B cell (primary cell): ENCODE data around the gene STOML1. TPM values are rescaled to one million over a fixed set of nuclear protein-coding genes. Genes with fewer than 3 reads are reported as not detected.
A peak's percentile ranks its signal among the peaks of the same experiment; 100 is the strongest.

Source experiments
- ATAC-seq: fragments of 200-7000 bp; cut with Tn5 transposase; one replicate; pipeline ENCODE4 v1.10.0; 2021; ENCODE audit warnings: low read depth, mild to moderate bottlenecking, moderate number of reproducible peaks, moderate library complexity
- CTCF ChIA-PET: fragments of 350-600 bp; sonication (Branson Sonifier 250); formaldehyde crosslinking; loops from one replicate; lab custom pipeline; 2021; ENCODE audit warnings: antibody characterized with exemption, inconsistent platforms; lab: Charles Lee
- POLR2A ChIA-PET: fragments of 350-600 bp; sonication (Branson Sonifier 250); formaldehyde crosslinking; loops from one replicate; lab custom pipeline; 2021; ENCODE audit warnings: antibody characterized with exemption; lab: Charles Lee
- DNase-seq: peaks from one replicate; pipeline ENCODE4 v3.0.0; 2013
- H2AFZ ChIP-seq: 2 replicates; pipeline ENCODE4 v1.6.1; 2012; ENCODE audit warnings: mild to moderate bottlenecking, low read depth, low read length; ENCODE audit not compliant: insufficient read depth, poor library complexity, severe bottlenecking
- H3K27ac ChIP-seq, 2 donors: 1 replicate in 1 of 2; 2 replicates in 1 of 2; pipeline ENCODE4 v1.5.1; 2012 to 2013; ENCODE audit warnings: low read length in 2 of 2, mild to moderate bottlenecking in 2 of 2, moderate library complexity in 1 of 2
- H3K27me3 ChIP-seq, 4 experiments: fragments of 200-600 bp in 1 of 4; sonication (generic) in 1 of 4; replicated peaks in 1 of 4; 1 replicate in 2 of 4; 2 replicates in 2 of 4; pipeline versions ENCODE4 v1.6.1 to v1.7.0; 2013 to 2016; ENCODE audit warnings: low read length in 3 of 4, mild to moderate bottlenecking in 2 of 4, mixed read lengths in 1 of 4, moderate library complexity in 1 of 4; ENCODE audit not compliant: insufficient read depth in 4 of 4, control insufficient read depth in 3 of 4; ENCODE audit errors: control extremely low read depth in 1 of 4
- H3K36me3 ChIP-seq, 2 experiments: replicated peaks in 1 of 2; 1 replicate in 1 of 2; 2 replicates in 1 of 2; pipeline versions ENCODE4 v1.6.1 to v1.7.1; 2013; ENCODE audit warnings: low read length in 1 of 2; ENCODE audit not compliant: insufficient read depth in 2 of 2, control insufficient read depth in 1 of 2; ENCODE audit errors: control extremely low read depth in 1 of 2, extremely low read depth in 1 of 2
- H3K4me1 ChIP-seq, 2 donors: fragments of 200-600 bp in 1 of 2; sonication (generic) in 1 of 2; 1 replicate in 1 of 2; 2 replicates in 1 of 2; pipeline versions ENCODE4 v1.5.1 to v1.6.1; 2013 to 2017; ENCODE audit warnings: low read length in 2 of 2; ENCODE audit not compliant: control insufficient read depth in 2 of 2, insufficient read depth in 2 of 2
- H3K4me2 ChIP-seq: replicated peaks from 2 replicates; pipeline ENCODE3; 2012; ENCODE audit warnings: mild to moderate bottlenecking, low read depth, low read length; ENCODE audit not compliant: poor library complexity, severe bottlenecking
- H3K4me3 ChIP-seq, 5 experiments: fragments of 200-600 bp in 1 of 5; sonication (generic) in 1 of 5; 1 replicate in 3 of 5; 2 replicates in 2 of 5; pipeline versions ENCODE4 v1.5.1 to v1.7.0; 2011 to 2016; ENCODE audit warnings: low read length in 4 of 5, mild to moderate bottlenecking in 4 of 5, low read depth in 2 of 5, control low read depth in 1 of 5, moderate library complexity in 1 of 5; ENCODE audit not compliant: insufficient read depth in 1 of 5; ENCODE audit errors: control extremely low read depth in 1 of 5, extremely low read depth in 1 of 5
- H3K79me2 ChIP-seq: fragments of 200-600 bp; sonication (generic); one replicate; pipeline ENCODE4 v1.6.0; 2016; ENCODE audit warnings: low read length; ENCODE audit not compliant: control insufficient read depth, insufficient read depth
- H3K9ac ChIP-seq: fragments of 200-600 bp; sonication (generic); 2 replicates; pipeline ENCODE4 v1.6.1; 2017; ENCODE audit warnings: mild to moderate bottlenecking, low read length, moderate library complexity
- H3K9me3 ChIP-seq, 3 donors: one replicate each; pipeline versions ENCODE4 v1.6.1 to v1.7.1; 2013; ENCODE audit warnings: low read length in 2 of 3; ENCODE audit not compliant: control insufficient read depth in 2 of 3, insufficient read depth in 1 of 3; ENCODE audit errors: control extremely low read depth in 1 of 3
- H4K20me1 ChIP-seq: 2 replicates; pipeline ENCODE4 v1.6.0; 2012; ENCODE audit warnings: mild to moderate bottlenecking, low read length; ENCODE audit not compliant: insufficient read depth, control insufficient read depth, poor library complexity, severe bottlenecking
- H3K27ac Mint-ChIP-seq: one replicate; pipeline ENCODE4 v1.8.0; 2021; ENCODE audit warnings: mixed read lengths
- H3K27me3 Mint-ChIP-seq: one replicate; pipeline ENCODE4 v1.8.0; 2021; ENCODE audit warnings: mixed read lengths
- H3K4me1 Mint-ChIP-seq: one replicate; pipeline ENCODE4 v1.8.0; 2021; ENCODE audit warnings: mixed read lengths
- H3K4me3 Mint-ChIP-seq: one replicate; pipeline ENCODE4 v1.8.0; 2021; ENCODE audit warnings: mixed read lengths
- H3K9me3 Mint-ChIP-seq: one replicate; pipeline ENCODE4 v1.8.0; 2022; ENCODE audit warnings: mixed read lengths; ENCODE audit not compliant: insufficient read depth
- CTCF ChIP-seq: fragments of 200-600 bp; IDR thresholded peaks from one replicate; pipeline ENCODE4 v1.8.0; 2022; ENCODE audit warnings: antibody characterized with exemption, mild to moderate bottlenecking
- EZH2 ChIP-seq: IDR thresholded peaks from 2 replicates; pipeline ENCODE4 v1.6.1; 2012; ENCODE audit warnings: borderline replicate concordance, low read depth, mild to moderate bottlenecking, moderate library complexity, low read length; ENCODE audit not compliant: insufficient read depth, poor library complexity, severe bottlenecking
- WGBS: methylation state at CpG from one replicate; pipeline ENCODE4 v1.1.5; 2013; ENCODE audit warnings: missing lambda C conversion rate; ENCODE audit not compliant: insufficient coverage; 5-methylcytosine and 5-hydroxymethylcytosine counted together
- intact Hi-C: fragments of 100-400 bp; cut with micrococcal nuclease; formaldehyde crosslinking; loops from one replicate; pipeline ENCODE4 v1.10.0; 2022
- polyA plus RNA-seq: library from polyadenylated mRNA; depleted of rRNA; stranded (reverse); fragments of >200 nt; gene quantifications from 2 replicates; pipeline ENCODE4 v1.2.3, GENCODE V29; 2012
- total RNA-seq, 2 donors: library from RNA; stranded (reverse); fragments of 120-200 nt in 1 of 2; gene quantifications; 1 replicate in 1 of 2; 2 replicates in 1 of 2; pipeline versions ENCODE4 v1.2.3 to v1.2.4, GENCODE V29; 2013 to 2022

Gene STOML1
- total and polyA plus RNA-seq, 2 donors (not counting 1 experiment from before 2014, with no cell fraction given): 6.2 to 11.3 TPM

GRCh38 chr15:73981761-73982221 is 10.3 kb downstream of the STOML1 start:
- POLR2A ChIA-PET: no interaction called here

More at GRCh38 chr15:73981761-73982221, 10.3 kb downstream of the STOML1 start:
- no peak for ATAC-seq
- Histone ChIP-seq H3K4me2 (peak overlapping the region; percentile 66), H3K27ac (peak overlapping the region; percentile 28 to 32), H3K9me3 (no peaks in the 10 kb centered on the region), H4K20me1 (no peaks in the 10 kb centered on the region), H3K9ac (peak overlapping the region; percentile 31), H2AFZ (peak overlapping the region; percentile 55), H3K27me3 (no peaks in the 10 kb centered on the region), H3K79me2 (peaks cover 8% of the 10 kb centered on the region), H3K36me3 (no peaks in the 10 kb centered on the region), H3K4me1 (peaks cover 38 to 47% of the 10 kb centered on the region in 2 donors), H3K4me3 (peak overlapping the region in 1 of 5 experiments; percentile 35)
- Mint-ChIP-seq H3K4me1 (peaks cover 48% of the 10 kb centered on the region), H3K27ac (peak overlapping the region; percentile 72), H3K4me3 (peak overlapping the region; percentile 75), H3K27me3 (no peaks in the 10 kb centered on the region), H3K9me3 (no peaks in the 10 kb centered on the region)
- CTCF ChIA-PET: interaction anchor here (0.9 to 1.3 kb wide), 3 partner anchors 9 to 17 kb away, joined by 3 to 11 read pairs (median 3); no protein-coding TSS in a partner anchor
- 36% methylated on average over 4 of the region's 5 CpGs for WGBS
- no peak for DNase-seq
- intact Hi-C loops: no loop called here
- TF ChIP-seq CTCF: no peak
- TF ChIP-seq EZH2: no peak
